GM23248 (cell line): Measurements from ENCODE around the gene PDE8A.

Experiments used
- EZH2 ChIP-seq: fragments of 200-600 bp; sonication (generic); IDR thresholded peaks from 2 replicates; pipeline ENCODE4 v1.6.1; 2018; ENCODE audit warnings: antibody characterized with exemption, mild to moderate bottlenecking; ENCODE audit not compliant: insufficient read depth, poor library complexity, severe bottlenecking
- EZH2phosphoT487 ChIP-seq: fragments of 200-600 bp; sonication (generic); IDR thresholded peaks from 2 replicates; pipeline ENCODE4 v1.6.1; 2018; ENCODE audit warnings: antibody characterized with exemption, moderate library complexity, mild to moderate bottlenecking, low read depth; ENCODE audit not compliant: insufficient read depth

- no peak for TF ChIP-seq EZH2phosphoT487
- no peak for TF ChIP-seq EZH2
Measured at GRCh38 chr15:85120351-85121113, 138.9 kb downstream of the PDE8A start.
